ENCODE measurements around the gene SPHKAP. TPM values are rescaled to one million over a fixed set of nuclear protein-coding genes. Genes with fewer than 3 reads are reported as not detected.
A peak's percentile ranks its signal among the peaks of the same experiment; 100 is the strongest.
"Not testable (repeated sequence)": the region's sequence is repeated elsewhere in the genome, so short reads cannot be mapped to it uniquely, and the experiment has no call there.

The SPHKAP gene, protein sequence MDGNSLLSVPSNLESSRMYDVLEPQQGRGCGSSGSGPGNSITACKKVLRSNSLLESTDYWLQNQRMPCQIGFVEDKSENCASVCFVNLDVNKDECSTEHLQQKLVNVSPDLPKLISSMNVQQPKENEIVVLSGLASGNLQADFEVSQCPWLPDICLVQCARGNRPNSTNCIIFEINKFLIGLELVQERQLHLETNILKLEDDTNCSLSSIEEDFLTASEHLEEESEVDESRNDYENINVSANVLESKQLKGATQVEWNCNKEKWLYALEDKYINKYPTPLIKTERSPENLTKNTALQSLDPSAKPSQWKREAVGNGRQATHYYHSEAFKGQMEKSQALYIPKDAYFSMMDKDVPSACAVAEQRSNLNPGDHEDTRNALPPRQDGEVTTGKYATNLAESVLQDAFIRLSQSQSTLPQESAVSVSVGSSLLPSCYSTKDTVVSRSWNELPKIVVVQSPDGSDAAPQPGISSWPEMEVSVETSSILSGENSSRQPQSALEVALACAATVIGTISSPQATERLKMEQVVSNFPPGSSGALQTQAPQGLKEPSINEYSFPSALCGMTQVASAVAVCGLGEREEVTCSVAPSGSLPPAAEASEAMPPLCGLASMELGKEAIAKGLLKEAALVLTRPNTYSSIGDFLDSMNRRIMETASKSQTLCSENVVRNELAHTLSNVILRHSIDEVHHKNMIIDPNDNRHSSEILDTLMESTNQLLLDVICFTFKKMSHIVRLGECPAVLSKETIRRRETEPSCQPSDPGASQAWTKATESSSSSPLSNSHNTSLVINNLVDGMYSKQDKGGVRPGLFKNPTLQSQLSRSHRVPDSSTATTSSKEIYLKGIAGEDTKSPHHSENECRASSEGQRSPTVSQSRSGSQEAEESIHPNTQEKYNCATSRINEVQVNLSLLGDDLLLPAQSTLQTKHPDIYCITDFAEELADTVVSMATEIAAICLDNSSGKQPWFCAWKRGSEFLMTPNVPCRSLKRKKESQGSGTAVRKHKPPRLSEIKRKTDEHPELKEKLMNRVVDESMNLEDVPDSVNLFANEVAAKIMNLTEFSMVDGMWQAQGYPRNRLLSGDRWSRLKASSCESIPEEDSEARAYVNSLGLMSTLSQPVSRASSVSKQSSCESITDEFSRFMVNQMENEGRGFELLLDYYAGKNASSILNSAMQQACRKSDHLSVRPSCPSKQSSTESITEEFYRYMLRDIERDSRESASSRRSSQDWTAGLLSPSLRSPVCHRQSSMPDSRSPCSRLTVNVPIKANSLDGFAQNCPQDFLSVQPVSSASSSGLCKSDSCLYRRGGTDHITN (N-terminal part only)
- total RNA-seq (ENCODE audit: insufficient read depth, low replicate concordance) = 2.6 TPM

DNA sequence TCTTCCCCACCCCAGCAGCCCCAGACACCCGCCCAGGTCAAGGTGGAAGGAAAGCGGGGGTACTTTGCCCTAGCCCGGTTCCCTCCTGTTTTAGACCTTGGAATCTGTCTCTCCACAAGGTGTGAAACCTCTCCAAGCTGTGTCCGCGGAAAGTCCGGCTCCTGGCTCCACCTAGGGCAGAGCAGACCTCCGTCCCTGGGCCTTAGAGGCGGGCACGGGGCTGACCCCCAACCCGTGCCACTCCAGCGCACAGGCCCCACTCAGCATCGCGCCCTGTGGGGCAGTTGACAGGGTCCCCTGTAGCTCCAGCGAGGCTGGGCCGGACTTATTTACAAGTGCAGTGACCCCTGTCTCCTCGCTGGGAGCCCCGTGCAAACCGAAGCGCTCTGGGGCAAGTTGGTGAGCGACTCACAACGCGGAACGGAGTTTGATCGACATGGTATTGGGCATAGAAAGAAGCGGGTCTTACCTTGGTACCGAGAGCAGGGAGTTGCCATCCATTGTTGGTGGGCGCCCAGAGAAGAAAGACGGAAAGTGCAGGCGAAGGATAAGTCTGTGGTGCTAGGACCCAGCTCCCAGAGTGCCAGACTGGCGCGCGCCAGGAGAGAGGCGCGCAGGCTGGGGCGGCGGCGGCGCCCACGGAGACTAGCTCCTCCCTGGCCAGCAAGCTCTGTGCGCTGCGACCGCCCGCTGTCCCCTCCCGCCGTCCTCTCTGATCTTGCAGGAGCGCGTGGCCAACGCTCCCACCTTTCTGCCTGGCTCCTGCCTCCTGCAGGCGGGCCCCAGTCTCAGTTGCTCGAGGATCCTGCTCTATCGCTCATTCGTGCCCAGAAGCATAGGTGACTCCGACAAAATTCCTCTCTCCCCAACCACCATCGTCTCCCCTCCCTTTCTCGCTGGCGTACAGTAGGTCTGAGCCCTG lies at the start of gene SPHKAP:
SPHKAP (minus strand) TSS at position 590 of the 922 bp plus-strand sequence; CDS start at position 501, 89 bp downstream.
- no peak for DNase-seq (ENCODE audit: low spot score)

DNA sequence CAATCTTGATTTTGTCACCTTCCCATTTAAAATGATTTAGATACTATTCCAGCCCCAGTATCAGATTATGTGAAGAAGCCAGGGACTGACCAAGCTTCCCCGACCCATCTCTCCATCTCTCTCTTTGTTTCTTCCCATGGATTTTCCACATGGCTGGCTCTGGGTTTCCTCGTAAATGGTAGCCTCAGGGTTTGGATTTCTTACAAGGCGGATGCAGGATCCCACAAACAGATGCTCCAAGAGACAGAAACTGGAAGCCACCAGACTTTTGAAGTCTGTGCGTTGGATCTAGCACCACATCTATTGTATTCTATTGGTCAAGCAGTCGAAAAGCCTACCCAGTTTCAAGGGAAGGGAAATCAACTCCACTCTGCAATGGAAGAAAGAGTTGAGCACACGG lies 46.0 kb upstream of the SPHKAP start:
- no peak for DNase-seq (ENCODE audit: low spot score)

DNA sequence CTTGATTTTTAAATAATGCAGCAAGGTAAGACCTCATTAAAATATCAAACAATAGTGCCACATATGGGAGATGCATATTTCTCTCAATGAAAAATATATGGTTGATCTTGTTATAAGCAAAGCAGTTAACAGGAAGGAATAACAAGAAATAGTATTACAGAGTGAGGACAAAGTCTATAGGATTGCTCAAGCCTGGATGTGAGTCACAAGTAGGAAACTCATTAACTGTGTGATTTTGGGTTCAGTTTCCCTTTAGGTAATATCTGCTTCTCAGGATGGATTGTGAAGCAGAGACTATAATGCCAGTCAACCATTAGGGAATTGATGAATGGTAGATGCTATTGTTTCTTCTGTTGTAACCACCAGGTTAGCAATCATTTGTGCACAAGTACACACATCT lies 42.9 kb upstream of the SPHKAP start:
- DNase-seq (ENCODE audit: low spot score) = no peak

DNA sequence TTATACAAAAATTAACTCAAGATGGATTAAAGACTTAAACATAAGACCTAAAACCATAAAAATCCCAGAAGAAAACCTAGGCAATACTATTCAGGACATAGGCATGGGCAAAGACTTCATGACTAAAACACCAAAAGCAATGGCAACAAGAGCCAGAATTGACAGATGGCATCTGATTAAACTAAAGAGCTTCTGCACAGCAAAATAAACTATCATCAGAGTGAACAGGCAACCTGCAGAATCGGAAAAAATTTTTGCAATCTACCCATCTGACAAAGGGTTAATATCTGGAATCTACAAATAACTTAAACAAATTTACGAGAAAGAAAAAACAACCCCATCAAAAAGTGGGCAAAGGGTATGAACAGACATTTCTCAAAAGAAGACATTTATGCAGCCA lies 37.1 kb upstream of the SPHKAP start:
- not testable (repeated sequence) for DNase-seq (ENCODE audit: low spot score)

DNA sequence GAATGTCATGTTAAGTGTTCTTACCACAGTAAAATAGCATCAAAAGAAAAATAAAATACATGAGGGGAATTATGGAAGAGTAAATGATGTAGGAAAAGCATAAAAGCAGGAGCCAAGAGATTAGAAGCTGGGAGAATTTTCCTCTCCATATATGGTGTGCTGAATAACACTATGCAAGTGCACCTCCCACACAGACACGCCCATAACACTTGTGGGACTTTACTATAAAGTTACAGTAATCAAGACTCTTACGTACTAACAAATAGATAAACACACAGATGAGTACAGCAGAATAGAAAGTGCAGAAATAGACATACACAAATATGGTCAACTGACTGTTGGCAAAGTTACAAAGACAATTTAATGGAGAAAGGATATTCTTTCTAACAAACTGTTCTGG lies 16.0 kb upstream of the SPHKAP start:
- DNase-seq (ENCODE audit: low spot score) = no peak

DNA sequence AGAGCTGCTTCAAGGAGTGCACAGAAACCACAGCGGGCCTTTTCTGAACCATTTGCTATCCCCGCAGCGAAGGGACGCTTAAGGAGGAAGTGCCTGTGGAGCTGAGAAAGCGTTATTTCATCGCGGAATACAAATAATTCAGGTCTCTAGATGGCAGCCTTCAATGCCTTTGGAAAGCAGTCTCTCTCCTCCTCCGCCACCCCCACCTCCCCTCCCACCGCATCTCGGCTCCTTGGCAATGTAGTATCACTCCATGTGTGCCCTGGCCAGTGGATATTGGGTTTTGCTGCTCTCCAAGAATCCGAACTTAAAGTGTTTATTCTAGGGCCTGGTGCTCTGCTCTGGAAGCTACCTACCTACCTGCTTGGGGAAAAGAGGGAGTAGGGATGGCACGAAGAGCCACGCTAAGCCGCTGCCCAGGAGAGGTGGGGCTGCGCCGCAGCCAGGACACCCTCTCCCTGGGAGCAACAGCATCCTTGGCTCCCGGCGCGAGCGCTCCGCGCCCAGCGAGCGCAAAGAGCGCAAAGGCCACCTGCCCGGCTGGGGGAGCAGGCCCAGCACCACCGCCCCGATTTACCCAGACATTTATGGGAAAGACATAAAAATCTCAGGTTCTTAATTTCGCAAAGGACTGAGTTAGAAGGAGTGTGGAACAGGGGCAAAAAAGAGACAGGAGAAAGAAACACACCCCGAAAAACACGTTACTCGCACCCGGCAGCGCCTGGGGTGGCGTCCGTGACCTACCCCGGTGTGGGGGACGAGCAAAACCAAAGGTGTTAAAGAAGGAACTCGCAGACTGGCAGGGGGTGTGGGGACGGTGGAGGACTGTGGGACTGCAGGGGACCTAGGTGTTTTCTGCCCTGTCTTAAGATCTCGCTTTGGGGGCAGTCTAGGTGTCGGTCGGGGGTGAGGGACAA lies 1.0 kb downstream of the SPHKAP start:
- no peak for DNase-seq (ENCODE audit: low spot score)

DNA sequence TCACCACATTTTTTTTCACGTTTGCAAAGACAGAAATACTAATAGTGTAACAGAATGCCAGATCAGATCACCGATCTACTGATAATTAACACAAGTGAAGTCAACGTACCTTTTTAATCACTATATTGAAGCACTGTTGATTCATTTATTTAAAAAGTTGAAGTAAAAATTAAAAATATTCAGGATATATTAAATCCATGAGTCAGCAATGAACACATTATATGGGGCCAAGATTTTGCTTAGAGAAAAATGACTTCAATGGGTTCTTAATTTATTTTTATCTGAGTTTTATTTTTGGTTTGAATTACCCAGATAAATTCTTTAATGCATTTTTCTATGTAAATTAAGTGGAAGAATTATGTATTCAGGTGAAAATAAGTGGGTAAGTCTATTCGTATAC lies 14.2 kb downstream of the SPHKAP start:
- DNase-seq (ENCODE audit: low spot score) = no peak

DNA sequence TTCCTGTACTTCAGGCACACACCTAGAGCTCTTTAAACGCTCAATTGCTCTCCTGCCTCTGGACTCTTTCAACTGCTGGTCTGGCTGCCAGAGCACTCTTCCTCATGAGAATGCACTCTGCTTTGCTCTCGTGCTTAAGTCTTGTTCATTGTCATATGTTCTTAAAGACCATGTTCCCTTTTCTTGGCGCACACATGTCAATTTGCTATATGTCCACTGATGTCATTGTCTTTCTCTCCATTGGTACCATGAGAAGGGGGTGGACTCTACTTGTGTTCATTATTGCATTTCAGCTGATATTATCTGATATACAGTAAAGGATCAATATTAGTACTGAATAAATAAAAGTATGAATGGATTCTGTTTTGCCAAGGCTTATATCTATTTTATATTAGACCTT lies 16.8 kb downstream of the SPHKAP start:
- no peak for DNase-seq (ENCODE audit: low spot score)

DNA sequence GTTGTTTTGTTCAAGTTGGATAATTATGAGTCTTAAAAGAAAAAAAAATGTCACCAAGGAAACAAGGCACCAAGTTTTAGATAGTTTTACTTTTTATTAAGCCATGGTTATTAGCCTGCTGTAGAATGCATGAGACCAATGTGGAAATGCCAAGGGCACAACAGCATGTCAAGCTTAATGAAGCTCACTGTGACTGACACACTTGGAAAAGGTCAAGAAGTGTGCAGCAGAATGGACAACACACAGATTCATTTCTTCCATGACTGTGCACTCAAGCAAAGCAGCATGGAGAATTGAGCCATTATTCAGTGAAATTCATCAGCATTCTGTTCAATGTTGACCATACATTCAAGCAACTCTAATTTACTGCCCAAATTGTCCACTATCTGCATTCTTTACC lies 23.6 kb downstream of the SPHKAP start:
- DNase-seq (ENCODE audit: low spot score) = no peak

DNA sequence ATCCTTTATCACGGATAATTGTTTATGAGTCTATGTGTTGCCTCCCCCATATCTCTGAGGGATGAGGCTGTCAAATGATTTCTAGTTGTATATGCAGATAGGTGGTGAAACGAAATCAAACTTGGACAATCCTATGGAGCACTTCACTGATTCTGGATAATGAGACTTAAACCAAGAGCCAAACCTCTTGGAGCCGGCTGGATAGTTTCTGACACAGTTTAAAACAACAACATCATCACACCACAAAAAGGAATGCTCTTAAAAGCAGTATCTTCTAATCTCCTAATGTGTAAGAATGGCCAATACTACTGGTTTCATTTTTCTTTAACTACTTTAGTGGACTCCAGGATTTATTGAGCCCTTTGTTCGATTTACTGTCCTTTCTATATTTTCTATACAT lies 36.5 kb downstream of the SPHKAP start:
- no peak for DNase-seq (ENCODE audit: low spot score)

DNA sequence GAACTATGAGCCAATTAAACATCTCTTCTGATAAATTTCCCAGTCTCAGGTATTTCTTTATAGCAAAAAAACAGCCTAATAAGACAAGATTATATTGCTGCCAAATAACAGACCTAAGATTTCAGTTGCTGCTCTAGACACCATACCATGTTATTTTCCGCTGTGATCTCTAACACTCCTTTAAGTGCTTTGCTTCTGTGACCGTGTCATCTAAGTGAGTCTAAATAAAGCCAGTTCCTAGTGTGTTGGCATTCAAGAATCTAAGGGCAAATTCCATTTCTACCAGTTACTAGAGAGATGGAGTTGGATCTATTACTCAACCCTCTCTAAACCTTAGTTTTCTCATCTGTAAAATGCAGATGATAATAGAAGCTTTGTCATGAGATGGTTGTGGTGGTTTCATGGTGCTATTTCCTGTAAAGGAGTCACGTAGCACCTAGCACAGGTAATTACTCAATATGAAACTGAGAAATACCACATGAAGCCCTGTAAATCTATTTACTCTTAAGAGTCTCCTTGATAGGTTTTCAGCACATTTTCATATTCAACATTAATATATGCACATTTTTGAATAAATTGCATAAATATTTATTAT lies 40.5 kb downstream of the SPHKAP start:
- DNase-seq (ENCODE audit: low spot score) = no peak

DNA sequence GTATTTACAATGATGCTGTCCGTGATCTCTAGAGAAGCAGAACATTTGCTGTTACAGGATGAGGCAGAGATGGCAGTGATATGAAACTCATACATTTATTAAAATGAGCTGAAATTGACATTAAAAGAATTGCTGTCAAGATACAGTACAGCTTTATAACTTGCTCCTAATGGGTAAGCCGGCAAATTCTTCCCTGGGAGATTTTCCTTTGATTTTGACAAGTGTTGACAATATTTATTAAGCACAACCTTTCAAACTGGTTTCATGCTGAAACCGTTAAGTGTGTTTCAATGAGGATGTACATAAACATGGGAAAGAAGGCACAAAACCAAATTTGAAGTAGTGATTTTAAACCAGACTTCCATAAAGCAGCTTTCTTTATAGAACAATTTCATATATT lies 45.5 kb downstream of the SPHKAP start:
- no peak for DNase-seq (ENCODE audit: low spot score)

DNA sequence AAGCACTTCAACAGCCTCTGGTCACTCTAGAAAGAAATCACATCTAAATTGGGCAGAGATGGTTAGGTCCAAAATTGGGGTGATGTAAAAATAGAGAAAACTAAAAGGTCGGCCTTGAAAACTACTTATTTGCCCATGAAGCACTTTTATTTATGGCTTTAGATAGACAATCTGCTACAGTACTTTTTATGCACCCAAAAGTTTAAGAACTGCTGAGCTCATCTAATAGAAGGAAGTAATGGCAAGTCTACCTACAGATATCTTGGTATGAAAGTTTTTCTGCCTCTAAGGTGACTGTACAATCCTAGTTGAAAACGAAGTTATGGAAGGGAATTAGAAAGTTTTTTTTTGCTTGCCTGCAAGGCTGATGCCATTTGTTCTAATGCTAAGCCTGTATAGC lies 46.2 kb downstream of the SPHKAP start:
- DNase-seq (ENCODE audit: low spot score) = no peak

DNA sequence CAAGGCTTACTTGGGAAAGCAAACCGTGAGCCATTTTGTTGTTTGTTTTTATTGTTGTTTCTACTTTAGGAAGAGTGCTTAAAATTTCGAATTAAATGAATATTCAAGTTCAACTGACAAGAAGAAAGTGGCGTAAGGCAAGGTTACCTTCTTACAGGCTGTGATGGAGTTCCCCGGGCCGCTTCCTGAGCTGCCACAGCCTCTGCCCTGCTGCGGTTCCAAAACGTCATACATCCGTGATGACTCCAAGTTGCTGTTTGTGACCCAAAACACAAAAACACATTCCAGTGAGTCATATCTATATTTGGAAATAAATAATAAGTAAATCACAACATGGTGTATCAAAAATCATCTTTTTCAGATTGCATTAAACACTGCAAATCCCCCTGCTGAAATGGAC lies 49.7 kb downstream of the SPHKAP start:
- no peak for DNase-seq (ENCODE audit: low spot score)

DNA sequence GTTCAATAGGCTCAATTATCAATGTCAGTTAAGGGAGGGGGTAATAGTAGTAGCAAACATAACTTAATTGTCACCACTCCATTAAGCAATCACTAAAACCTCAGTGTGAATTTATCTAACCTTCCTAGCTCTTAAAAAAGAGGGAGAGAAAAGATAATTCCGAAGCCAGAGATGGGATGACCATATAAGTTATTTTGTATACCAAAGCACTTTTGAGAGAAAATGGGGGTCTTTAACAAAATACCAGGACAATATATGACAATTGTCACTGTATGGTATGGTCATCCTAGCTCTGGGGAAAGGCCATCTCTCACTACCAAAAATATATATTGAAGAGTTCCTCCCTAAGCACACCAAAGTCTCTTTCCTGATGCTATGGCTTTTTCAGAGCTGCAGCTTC lies 55.1 kb downstream of the SPHKAP start:
- DNase-seq (ENCODE audit: low spot score) = no peak

DNA sequence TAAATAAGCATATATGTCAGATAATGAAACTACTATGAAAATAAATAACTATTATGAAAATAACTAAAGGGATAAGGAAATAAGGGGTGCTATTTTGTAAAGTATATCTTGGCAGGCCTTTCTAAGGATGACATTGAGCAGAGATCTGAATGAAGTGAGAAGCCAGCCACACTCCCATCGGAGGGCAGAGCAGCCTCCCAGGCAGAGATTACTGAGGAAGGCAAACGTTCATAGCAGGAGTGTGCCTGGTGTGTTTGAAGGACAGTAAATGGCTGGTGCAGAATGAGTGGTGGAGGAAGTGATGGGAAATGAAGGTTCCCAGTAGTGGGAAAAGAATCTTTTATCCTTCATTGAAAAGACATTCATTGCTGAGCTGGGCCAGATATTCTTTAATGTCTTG lies 62.5 kb downstream of the SPHKAP start:
- DNase-seq (ENCODE audit: low spot score) = peak; percentile 5

DNA sequence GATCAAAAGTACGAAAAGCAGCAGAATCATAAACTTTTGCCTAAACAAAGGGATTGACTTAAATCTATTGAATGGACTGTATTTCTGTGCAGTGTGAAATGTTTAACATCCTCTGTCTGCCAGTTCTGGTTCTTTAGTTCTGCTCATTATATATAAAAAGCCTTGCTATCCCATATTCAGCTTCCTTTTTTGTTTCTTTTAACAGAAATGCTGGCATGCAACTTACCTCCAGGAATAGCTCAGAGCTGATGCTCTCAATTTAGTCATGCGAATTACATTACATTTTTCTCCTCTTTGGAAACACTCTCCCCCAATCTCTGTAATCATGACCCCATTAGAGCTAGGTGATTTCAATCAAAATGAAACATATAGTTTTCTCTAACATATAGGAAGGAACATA lies 73.6 kb downstream of the SPHKAP start:
- DNase-seq (ENCODE audit: low spot score) = no peak

DNA sequence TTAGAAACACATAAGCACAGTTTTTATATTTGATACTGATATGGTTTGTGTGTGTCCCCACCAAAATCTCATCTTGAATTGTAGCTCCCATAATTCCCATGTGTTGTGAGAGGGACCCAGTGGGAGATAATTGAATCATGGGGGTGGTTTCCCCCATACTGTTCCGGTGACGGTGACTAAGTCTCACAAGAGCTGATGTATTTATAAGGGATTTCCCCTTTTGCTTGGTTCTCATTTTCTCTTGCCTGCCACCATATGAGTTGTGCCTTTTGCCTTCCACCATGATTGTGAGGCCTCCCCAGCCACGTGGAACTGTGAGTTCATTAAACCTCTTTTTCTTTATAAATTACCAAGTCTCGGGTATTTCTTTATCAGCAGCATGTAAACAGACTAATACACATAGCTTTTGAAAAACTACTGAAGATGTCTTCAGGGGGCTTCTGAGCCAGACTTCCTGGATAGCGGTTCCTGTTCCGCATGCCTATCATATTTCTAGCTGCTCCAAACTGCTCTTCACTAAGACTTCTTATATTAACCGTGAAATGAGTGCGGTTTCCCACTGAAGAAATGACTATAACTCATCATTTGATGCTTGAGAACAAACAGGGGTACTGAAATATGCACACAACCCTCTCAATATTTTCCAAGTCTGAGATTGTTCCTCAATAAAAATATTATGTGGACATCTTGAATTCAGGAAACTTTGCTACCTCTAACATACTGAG lies 75.8 kb downstream of the SPHKAP start:
- DNase-seq (ENCODE audit: low spot score) = no peak

DNA sequence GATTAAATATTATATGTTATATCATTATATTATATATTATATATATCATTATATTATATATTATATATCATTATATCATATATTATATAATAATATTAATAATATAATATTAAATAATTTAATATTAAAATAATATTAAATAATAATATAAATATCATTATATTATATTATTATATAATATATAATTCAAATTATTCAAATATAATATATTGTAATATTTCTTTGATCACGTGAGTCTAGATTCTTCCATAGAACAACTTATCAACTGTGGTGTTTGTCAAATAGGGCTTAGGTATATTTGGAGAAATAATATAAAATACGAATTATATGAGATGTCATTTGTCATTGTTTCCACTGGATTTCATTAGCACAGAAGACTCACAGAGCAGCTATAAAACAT lies 77.3 kb downstream of the SPHKAP start:
- no peak for DNase-seq (ENCODE audit: low spot score)

Measured in umbilical cord (tissue), 2 donors.